Measurements from ENCODE around the gene IL15. TPM values are rescaled to one million over a fixed set of nuclear protein-coding genes. Genes with fewer than 3 reads are reported as not detected.

IL15 gene
- total and polyA plus RNA-seq, 4 donors = 4.7 to 12.5 (median 8.1) TPM

DNA sequence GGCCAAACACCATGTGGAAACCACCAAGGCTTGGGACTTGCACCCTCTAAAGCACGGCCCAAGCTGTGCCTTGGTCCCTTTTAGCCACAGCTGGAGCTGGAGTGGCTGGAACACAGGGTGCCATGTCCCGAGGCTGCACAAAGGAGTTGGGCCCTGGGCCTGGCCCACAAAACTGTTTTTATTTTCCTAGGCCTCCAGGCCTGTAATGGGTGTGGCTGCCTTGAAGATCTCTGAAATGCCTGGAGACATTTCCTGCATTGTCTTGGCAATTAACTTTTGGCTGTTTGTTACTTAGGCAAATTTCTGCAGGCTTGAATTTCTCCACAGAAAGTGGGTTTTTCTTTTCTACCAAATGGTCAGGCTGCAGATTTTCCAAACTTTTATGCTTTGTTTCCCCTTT is 55.7 kb downstream of the IL15 start:
- no peak overlapping the region for H3K27ac ChIP-seq (ENCODE audit: low read depth in 1 of 2, low read length in 1 of 2)
- WGBS, 2 donors = 77 to 79% methylated on average over 2 of the region's 2 CpGs
- DNase-seq (no peak), ATAC-seq (ENCODE audit: insufficient read depth, low FRiP score) (no peak)
- no peak overlapping the region for H3K9ac ChIP-seq (ENCODE audit: insufficient read depth in 1 of 2, low read length in 2 of 2)
- no peaks in the 10 kb centered on the region for H3K36me3 ChIP-seq (ENCODE audit: control insufficient read depth in 4 of 4, insufficient read depth in 4 of 4, low read length in 4 of 4)
- H3K4me1 ChIP-seq (ENCODE audit: control insufficient read depth in 5 of 5, insufficient read depth in 5 of 5, low read length in 5 of 5) = no peaks in the 10 kb centered on the region
- H3K4me3 ChIP-seq = no peak overlapping the region
- H3K27me3 ChIP-seq (ENCODE audit: control insufficient read depth in 3 of 3, insufficient read depth in 3 of 3, low read length in 2 of 3) = no peaks in the 10 kb centered on the region
- TF ChIP-seq, protein P1, sequence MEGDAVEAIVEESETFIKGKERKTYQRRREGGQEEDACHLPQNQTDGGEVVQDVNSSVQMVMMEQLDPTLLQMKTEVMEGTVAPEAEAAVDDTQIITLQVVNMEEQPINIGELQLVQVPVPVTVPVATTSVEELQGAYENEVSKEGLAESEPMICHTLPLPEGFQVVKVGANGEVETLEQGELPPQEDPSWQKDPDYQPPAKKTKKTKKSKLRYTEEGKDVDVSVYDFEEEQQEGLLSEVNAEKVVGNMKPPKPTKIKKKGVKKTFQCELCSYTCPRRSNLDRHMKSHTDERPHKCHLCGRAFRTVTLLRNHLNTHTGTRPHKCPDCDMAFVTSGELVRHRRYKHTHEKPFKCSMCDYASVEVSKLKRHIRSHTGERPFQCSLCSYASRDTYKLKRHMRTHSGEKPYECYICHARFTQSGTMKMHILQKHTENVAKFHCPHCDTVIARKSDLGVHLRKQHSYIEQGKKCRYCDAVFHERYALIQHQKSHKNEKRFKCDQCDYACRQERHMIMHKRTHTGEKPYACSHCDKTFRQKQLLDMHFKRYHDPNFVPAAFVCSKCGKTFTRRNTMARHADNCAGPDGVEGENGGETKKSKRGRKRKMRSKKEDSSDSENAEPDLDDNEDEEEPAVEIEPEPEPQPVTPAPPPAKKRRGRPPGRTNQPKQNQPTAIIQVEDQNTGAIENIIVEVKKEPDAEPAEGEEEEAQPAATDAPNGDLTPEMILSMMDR (IDR thresholded peaks at IDR 0.05; ENCODE audit: control extremely low read depth, extremely low read depth) = no peak
- no peaks in the 10 kb centered on the region for H3K9me3 ChIP-seq (ENCODE audit: control insufficient read depth in 4 of 4, insufficient read depth in 3 of 4, low read length in 3 of 4)

DNA sequence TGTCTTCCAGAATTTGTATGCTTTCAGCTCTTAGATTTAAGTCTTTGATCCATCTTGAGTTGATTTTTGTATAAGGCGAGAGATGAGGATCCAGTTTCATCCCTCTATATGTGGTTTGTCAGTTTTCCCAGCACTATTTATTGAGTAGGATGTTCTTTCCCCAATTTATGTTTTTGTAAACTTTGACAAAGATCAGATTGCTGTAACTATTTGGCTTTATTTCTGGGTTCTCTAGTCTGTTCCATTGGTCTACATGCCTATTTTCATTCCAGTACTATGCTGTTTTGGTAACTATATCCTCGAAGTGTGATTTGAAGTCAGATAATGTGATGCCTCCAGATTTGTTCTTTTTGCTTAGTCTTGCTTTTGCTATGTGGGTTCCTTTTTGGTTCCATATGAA is 60.7 kb downstream of the IL15 start:
- TF ChIP-seq, protein P1 (IDR thresholded peaks at IDR 0.05; ENCODE audit: control extremely low read depth, extremely low read depth) = no peak
- Histone ChIP-seq H3K36me3 (ENCODE audit: control insufficient read depth in 4 of 4, insufficient read depth in 4 of 4, low read length in 4 of 4) (no peaks in the 10 kb centered on the region), H3K4me3 (no peak overlapping the region), H3K9ac (ENCODE audit: insufficient read depth in 1 of 2, low read length in 2 of 2) (no peak overlapping the region), H3K27me3 (ENCODE audit: control insufficient read depth in 3 of 3, insufficient read depth in 3 of 3, low read length in 2 of 3) (no peaks in the 10 kb centered on the region), H3K27ac (ENCODE audit: low read depth in 1 of 2, low read length in 1 of 2) (no peak overlapping the region), H3K9me3 (ENCODE audit: control insufficient read depth in 4 of 4, insufficient read depth in 3 of 4, low read length in 3 of 4) (no peaks in the 10 kb centered on the region), H3K4me1 (ENCODE audit: control insufficient read depth in 5 of 5, insufficient read depth in 5 of 5, low read length in 5 of 5) (no peaks in the 10 kb centered on the region)
- no peak for DNase-seq
- 96 to 97% methylated on average over 2 of the region's 2 CpGs for WGBS, 2 donors
- no peak for ATAC-seq (ENCODE audit: insufficient read depth, low FRiP score)

DNA sequence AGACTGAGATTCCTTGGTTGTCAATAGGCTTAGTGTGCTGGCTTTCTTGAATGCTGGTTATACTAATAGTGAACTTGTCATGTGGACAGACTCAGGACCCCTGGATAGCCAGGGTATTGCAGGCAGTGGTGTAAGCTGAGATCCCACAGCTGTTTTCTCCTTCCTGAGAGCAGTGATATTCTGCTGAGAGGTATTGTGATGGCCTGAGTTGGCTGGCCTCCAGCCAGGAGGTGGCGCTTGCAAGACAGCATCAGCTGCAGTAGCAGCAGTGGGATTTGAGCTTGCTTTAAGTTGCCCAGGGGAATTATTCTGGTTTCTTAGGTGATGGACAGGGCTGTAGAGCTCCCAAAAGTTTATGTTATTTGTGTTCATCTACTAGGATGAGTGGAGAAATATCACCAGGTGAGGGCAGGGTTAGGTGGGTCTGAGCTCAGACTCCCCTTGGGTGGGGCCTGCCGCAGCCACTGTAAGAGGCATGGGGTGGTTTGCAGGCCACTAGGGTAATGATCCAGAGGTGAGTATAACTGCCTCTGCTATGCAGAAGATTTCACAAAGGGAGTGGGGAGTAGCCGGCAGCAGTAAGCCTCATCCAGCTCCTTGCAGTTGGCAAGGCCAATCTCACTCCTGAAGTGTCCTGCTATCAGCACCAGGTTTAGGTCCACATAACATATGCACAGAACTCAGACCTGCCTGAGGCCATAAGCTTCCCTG is 66.2 kb downstream of the IL15 start:
- H3K36me3 ChIP-seq (ENCODE audit: control insufficient read depth in 4 of 4, insufficient read depth in 4 of 4, low read length in 4 of 4) = no peaks in the 10 kb centered on the region
- TF ChIP-seq, protein P1 (IDR thresholded peaks at IDR 0.05; ENCODE audit: control extremely low read depth, extremely low read depth) = no peak
- DNase-seq = peak; percentile 56 to 72 (median 61)
- no peak overlapping the region for H3K9ac ChIP-seq (ENCODE audit: insufficient read depth in 1 of 2, low read length in 2 of 2)
- H3K27ac ChIP-seq (ENCODE audit: low read depth in 1 of 2, low read length in 1 of 2) = no peak overlapping the region
- no peaks in the 10 kb centered on the region for H3K27me3 ChIP-seq (ENCODE audit: control insufficient read depth in 3 of 3, insufficient read depth in 3 of 3, low read length in 2 of 3)
- H3K4me1 ChIP-seq (ENCODE audit: control insufficient read depth in 5 of 5, insufficient read depth in 5 of 5, low read length in 5 of 5) = peaks cover 0 to 3% (median 0%) of the 10 kb centered on the region in 5 donors
- no peak for ATAC-seq (ENCODE audit: insufficient read depth, low FRiP score)
- 90 to 96% methylated on average over 3 of the region's 3 CpGs for WGBS, 2 donors
- H3K4me3 ChIP-seq = no peak overlapping the region
- H3K9me3 ChIP-seq (ENCODE audit: control insufficient read depth in 4 of 4, insufficient read depth in 3 of 4, low read length in 3 of 4) = peaks cover 0 to 2% (median 0%) of the 10 kb centered on the region in 4 donors

Data from lung (tissue), 12 donors.